Endothelial cell of umbilical vein (primary cell): Measurements from ENCODE around the gene HNRNPU. TPM values are rescaled to one million over a fixed set of nuclear protein-coding genes. Genes with fewer than 3 reads are reported as not detected.

ENCODE experiments used
- BruUV-seq: library from RNA; stranded (reverse); fragments of 400-500 nt; replicated peaks from 2 replicates; lab custom pipeline; 2021; lab: Mats Ljungman, UMichigan
- CTCF ChIA-PET: fragments of 300-600, 350-600 bp; sonication (Branson Sonifier 250); formaldehyde crosslinking; loops from one replicate; lab custom pipeline; 2021; ENCODE audit warnings: antibody characterized with exemption, inconsistent platforms; lab: Charles Lee
- POLR2A ChIA-PET: fragments of 300-600, 350-600 bp; sonication (Branson Sonifier 250); formaldehyde crosslinking; loops from one replicate; lab custom pipeline; 2021; ENCODE audit warnings: antibody characterized with exemption, inconsistent platforms; lab: Charles Lee
- DNase-seq: peaks from one replicate; pipeline ENCODE4 v3.0.0-alpha.2; 2011; ENCODE audit warnings: low read depth, low spot score
- FAIRE-seq: peaks from 2 replicates; lab custom pipeline; 2011; peaks lifted over from hg19 to GRCh38; lab: Jason Lieb, UNC
- H2AFZ ChIP-seq: 2 replicates; pipeline ENCODE4 v1.6.0; 2012; ENCODE audit warnings: low read depth, low read length, control low read depth, inconsistent platforms
- H3K27ac ChIP-seq: 2 replicates; pipeline ENCODE4 v1.5.1; 2011; ENCODE audit warnings: low read depth, mild to moderate bottlenecking, control low read depth, low read length, moderate library complexity; ENCODE audit not compliant: insufficient read depth
- H3K27me3 ChIP-seq, 2 experiments: 2 replicates each; pipeline versions ENCODE4 v1.6.0 to v1.6.1; 2011; ENCODE audit warnings: low read length in 2 of 2, mixed read lengths in 1 of 2; ENCODE audit not compliant: control insufficient read depth in 2 of 2, insufficient read depth in 2 of 2
- H3K36me3 ChIP-seq, 2 experiments: 2 replicates in 1 of 2; 3 replicates in 1 of 2; pipeline ENCODE4 v1.5.1; 2011; ENCODE audit warnings: low read length in 2 of 2, mild to moderate bottlenecking in 1 of 2, moderate library complexity in 1 of 2; ENCODE audit not compliant: control insufficient read depth in 2 of 2, insufficient read depth in 2 of 2; ENCODE audit errors: extremely low read depth in 1 of 2
- H3K4me1 ChIP-seq: 3 replicates; pipeline ENCODE4 v1.5.1; 2011; ENCODE audit warnings: mild to moderate bottlenecking, low read length; ENCODE audit not compliant: control insufficient read depth, insufficient read depth; ENCODE audit errors: extremely low read depth
- H3K4me2 ChIP-seq: 2 replicates; pipeline ENCODE4 v1.6.1; 2011; ENCODE audit warnings: low read length, control low read depth, mixed read lengths; ENCODE audit not compliant: insufficient read depth
- H3K4me3 ChIP-seq, 3 experiments: fragments of 200-600 bp in 1 of 3; sonication (generic), shearing (Covaris generic) in 1 of 3; replicated peaks in 1 of 3; 2 replicates each; pipeline ENCODE4 v1.5.1; 2011 to 2016; ENCODE audit warnings: control low read depth in 3 of 3, low read length in 3 of 3, mild to moderate bottlenecking in 2 of 3, inconsistent platforms in 1 of 3, low read depth in 1 of 3, moderate library complexity in 1 of 3; ENCODE audit not compliant: insufficient read depth in 1 of 3
- H3K79me2 ChIP-seq: 2 replicates; pipeline ENCODE4 v1.6.0; 2012; ENCODE audit warnings: low read length, inconsistent platforms; ENCODE audit not compliant: control insufficient read depth, insufficient read depth
- H3K9ac ChIP-seq: replicated peaks from 2 replicates; pipeline ENCODE3; 2011; ENCODE audit warnings: low read length, control low read depth; ENCODE audit not compliant: insufficient read depth; ENCODE audit errors: extremely low read depth
- H3K9me1 ChIP-seq: replicated peaks from 3 replicates; pipeline ENCODE4 v1.6.0; 2011; ENCODE audit warnings: mild to moderate bottlenecking, low read length; ENCODE audit not compliant: control insufficient read depth, insufficient read depth; ENCODE audit errors: extremely low read depth
- H3K9me3 ChIP-seq: replicated peaks from 2 replicates; pipeline ENCODE4 v1.5.1; 2012; ENCODE audit warnings: low read length, inconsistent platforms; ENCODE audit not compliant: control insufficient read depth, insufficient read depth
- H4K20me1 ChIP-seq: replicated peaks from 2 replicates; pipeline ENCODE3; 2011; ENCODE audit warnings: mild to moderate bottlenecking, low read length; ENCODE audit not compliant: control insufficient read depth, insufficient read depth; ENCODE audit errors: extremely low read depth
- FOS ChIP-seq: IDR thresholded peaks from 2 replicates; pipeline ENCODE4 v1.6.1; 2011; ENCODE audit warnings: mild to moderate bottlenecking, low read length, moderate library complexity, borderline replicate concordance; ENCODE audit not compliant: insufficient read depth
- JUN ChIP-seq: IDR thresholded peaks from 2 replicates; pipeline ENCODE4 v1.6.1; 2011; ENCODE audit warnings: borderline replicate concordance, low read depth; ENCODE audit not compliant: insufficient read length, insufficient read depth
- MYC ChIP-seq: IDR thresholded peaks from one replicate; pipeline ENCODE4 v1.6.1; 2011; ENCODE audit warnings: mild to moderate bottlenecking, low read depth, low read length
- dilution Hi-C: fragments of 300-500 bp; cut with MboI; formaldehyde crosslinking; loops from one replicate; pipeline ENCODE4 v1.15.0; 2019; ENCODE audit warnings: low sequenced_read_pairs; ENCODE audit not compliant: extremely low pct_ligation_motif_present
- intact Hi-C: fragments of 100-400 bp; cut with micrococcal nuclease; formaldehyde crosslinking; loops from one replicate; pipeline ENCODE4 v1.10.0; 2022
- polyA plus RNA-seq, 4 experiments: library from polyadenylated mRNA; depleted of rRNA in 3 of 4; stranded (reverse) in 3 of 4; unstranded in 1 of 4; fragments of >200 nt; gene quantifications; 2 replicates each; pipeline versions ENCODE4 v1.2.1 to v1.2.3, GENCODE V29; 2011 to 2012; ENCODE audit warnings: missing spikeins in 1 of 4
- total RNA-seq: library from RNA; stranded (reverse); gene quantifications from 2 replicates; pipeline ENCODE4 v1.2.3, GENCODE V29; 2021
- TF ChIP-seq, protein P1 (sequence below), 2 donors: IDR thresholded peaks; 1 replicate in 1 of 2; 2 replicates in 1 of 2; pipeline ENCODE4 v1.5.1; 2011; ENCODE audit warnings: low read length in 2 of 2, mild to moderate bottlenecking in 2 of 2, moderate library complexity in 2 of 2, control low read depth in 1 of 2, inconsistent platforms in 1 of 2, low read depth in 1 of 2; ENCODE audit not compliant: insufficient read depth in 1 of 2; ENCODE audit errors: extremely low read depth in 1 of 2

The HNRNPU gene
- total and polyA plus RNA-seq, 2 donors (not counting 3 experiments of a cell fraction or from before 2014, with no cell fraction given) = 68.7 to 417 TPM

GRCh38 chr1:244844155-244845121 is 19.9 kb downstream of the HNRNPU start:
- H3K27ac ChIP-seq = no peak overlapping the region
- H3K9ac ChIP-seq = no peak overlapping the region
- CTCF ChIA-PET = interaction anchor here (0.7 to 1.3 kb wide), 3 partner anchors 15 to 198 kb away, joined by 3 to 6 read pairs (median 3); no protein-coding TSS in a partner anchor
- POLR2A ChIA-PET = no interaction called here
- TSS peak; percentile 8 for BruUV-seq
- H3K4me3 ChIP-seq = no peak overlapping the region
- H3K27me3 ChIP-seq = no peaks in the 10 kb centered on the region
- no peak overlapping the region for H2AFZ ChIP-seq
- dilution Hi-C loops = no loop called here
- H3K79me2 ChIP-seq = peaks cover 47% of the 10 kb centered on the region
- DNase-seq (no peak), FAIRE-seq (no peak)
- H3K4me1 ChIP-seq = no peaks in the 10 kb centered on the region
- TF ChIP-seq MYC (no peak), JUN (no peak), FOS (no peak)
- H3K4me2 ChIP-seq = no peak overlapping the region
- H4K20me1 ChIP-seq = no peaks in the 10 kb centered on the region
- intact Hi-C loops = no loop called here
- peaks cover 20 to 50% of the 10 kb centered on the region in 2 experiments for H3K36me3 ChIP-seq
- H3K9me3 ChIP-seq = no peaks in the 10 kb centered on the region
- H3K9me1 ChIP-seq = no peaks in the 10 kb centered on the region

DNA sequence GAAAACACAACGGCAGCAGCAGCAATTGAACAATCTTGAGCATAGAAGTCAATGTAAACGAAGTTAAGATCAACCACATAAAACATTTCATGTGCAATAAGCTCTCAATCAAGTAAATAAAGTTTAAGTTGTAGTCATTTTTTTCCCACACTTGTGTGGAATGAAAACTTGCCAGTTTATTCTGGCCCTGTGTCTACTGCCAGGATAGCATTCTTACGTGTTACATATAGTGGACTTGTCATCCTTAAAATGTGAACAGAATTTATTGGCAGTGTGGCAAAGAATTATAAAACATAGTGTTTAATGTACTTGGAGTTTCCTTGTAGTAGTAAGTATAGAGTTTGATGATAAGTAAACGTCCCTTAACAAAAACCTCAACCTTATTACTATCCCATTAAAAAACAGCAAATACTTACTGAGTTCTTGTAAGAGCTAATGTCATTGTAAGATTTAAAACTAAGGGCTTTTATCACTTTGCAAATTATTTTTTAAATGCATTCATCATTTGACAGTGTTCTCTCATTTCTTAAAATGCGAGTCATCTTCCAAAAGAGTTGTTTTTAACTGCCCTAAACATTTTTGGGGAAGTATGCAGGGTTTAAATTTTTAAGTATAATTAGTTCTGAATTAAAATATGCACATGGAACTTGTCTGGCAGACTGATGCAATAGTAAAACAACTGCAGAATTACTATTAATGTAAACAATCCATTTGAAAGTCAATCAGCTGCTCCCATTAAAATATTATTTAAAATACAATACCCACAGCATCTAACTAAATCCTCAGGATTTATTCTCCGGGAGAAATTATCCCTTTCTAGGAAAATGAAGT is 21.0 kb downstream of the HNRNPU start:
- H3K27ac ChIP-seq = no peak overlapping the region
- DNase-seq (no peak), FAIRE-seq (no peak)
- peaks cover 53% of the 10 kb centered on the region for H3K79me2 ChIP-seq
- BruUV-seq = no TSS peak
- ChIA-PET CTCF (interaction anchor here (0.7 to 2.3 kb wide), 4 partner anchors 10 to 199 kb away, joined by 3 to 9 read pairs (median 4); no protein-coding TSS in a partner anchor), POLR2A (no interaction called here)
- TF ChIP-seq, protein P1, sequence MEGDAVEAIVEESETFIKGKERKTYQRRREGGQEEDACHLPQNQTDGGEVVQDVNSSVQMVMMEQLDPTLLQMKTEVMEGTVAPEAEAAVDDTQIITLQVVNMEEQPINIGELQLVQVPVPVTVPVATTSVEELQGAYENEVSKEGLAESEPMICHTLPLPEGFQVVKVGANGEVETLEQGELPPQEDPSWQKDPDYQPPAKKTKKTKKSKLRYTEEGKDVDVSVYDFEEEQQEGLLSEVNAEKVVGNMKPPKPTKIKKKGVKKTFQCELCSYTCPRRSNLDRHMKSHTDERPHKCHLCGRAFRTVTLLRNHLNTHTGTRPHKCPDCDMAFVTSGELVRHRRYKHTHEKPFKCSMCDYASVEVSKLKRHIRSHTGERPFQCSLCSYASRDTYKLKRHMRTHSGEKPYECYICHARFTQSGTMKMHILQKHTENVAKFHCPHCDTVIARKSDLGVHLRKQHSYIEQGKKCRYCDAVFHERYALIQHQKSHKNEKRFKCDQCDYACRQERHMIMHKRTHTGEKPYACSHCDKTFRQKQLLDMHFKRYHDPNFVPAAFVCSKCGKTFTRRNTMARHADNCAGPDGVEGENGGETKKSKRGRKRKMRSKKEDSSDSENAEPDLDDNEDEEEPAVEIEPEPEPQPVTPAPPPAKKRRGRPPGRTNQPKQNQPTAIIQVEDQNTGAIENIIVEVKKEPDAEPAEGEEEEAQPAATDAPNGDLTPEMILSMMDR (IDR thresholded peaks at IDR 0.05; ENCODE audit: extremely low read depth in 1 of 2, insufficient read depth in 1 of 2, low read depth in 1 of 2, low read length in 2 of 2) = no peak
- no peaks in the 10 kb centered on the region for H4K20me1 ChIP-seq
- intact Hi-C loops (no loop called here), dilution Hi-C loops (no loop called here)
- H3K4me3 ChIP-seq = no peak overlapping the region
- peaks cover 2% of the 10 kb centered on the region for H3K4me1 ChIP-seq
- H3K27me3 ChIP-seq = no peaks in the 10 kb centered on the region
- no peak overlapping the region for H3K4me2 ChIP-seq
- no peaks in the 10 kb centered on the region for H3K9me3 ChIP-seq
- peaks cover 18 to 48% of the 10 kb centered on the region in 2 experiments for H3K36me3 ChIP-seq
- H2AFZ ChIP-seq = no peak overlapping the region
- H3K9ac ChIP-seq = no peak overlapping the region
- H3K9me1 ChIP-seq = no peaks in the 10 kb centered on the region
